Ishikawa (cell line): Measurements from ENCODE around the gene FAM221B.

Experiments used
- EGR1 ChIP-seq: IDR thresholded peaks from 2 replicates; pipeline ENCODE4 v1.6.1; 2012
- EP300 ChIP-seq: IDR thresholded peaks from 2 replicates; pipeline ENCODE4 v1.6.1; 2012; ENCODE audit warnings: borderline replicate concordance
- RAD21 ChIP-seq: IDR thresholded peaks from 2 replicates; pipeline ENCODE4 v1.6.1; 2012; ENCODE audit warnings: low read depth
- TCF12 ChIP-seq: IDR thresholded peaks from 2 replicates; pipeline ENCODE4 v1.6.1; 2012; ENCODE audit warnings: low read depth

- TF ChIP-seq EP300 (no peak), EGR1 (no peak), RAD21 (no peak), TCF12 (no peak)
Observed at GRCh38 chr9:35769763-35770162, 58.8 kb downstream of the FAM221B start.
